Astrocyte (in vitro differentiated cells and primary cell): Measurements from ENCODE around the gene DUS4L.

Experiments used
- EZH2 ChIP-seq: IDR thresholded peaks from 2 replicates; pipeline ENCODE4 v1.6.1; 2012; ENCODE audit warnings: mild to moderate bottlenecking, low read length, inconsistent platforms; ENCODE audit not compliant: insufficient read depth
- TF ChIP-seq, protein P1 (sequence below): IDR thresholded peaks from 2 replicates; pipeline ENCODE4 v1.5.1; 2011; ENCODE audit warnings: low read depth, mild to moderate bottlenecking, inconsistent platforms, low read length, moderate library complexity; ENCODE audit not compliant: insufficient read depth

- TF ChIP-seq, protein P1, sequence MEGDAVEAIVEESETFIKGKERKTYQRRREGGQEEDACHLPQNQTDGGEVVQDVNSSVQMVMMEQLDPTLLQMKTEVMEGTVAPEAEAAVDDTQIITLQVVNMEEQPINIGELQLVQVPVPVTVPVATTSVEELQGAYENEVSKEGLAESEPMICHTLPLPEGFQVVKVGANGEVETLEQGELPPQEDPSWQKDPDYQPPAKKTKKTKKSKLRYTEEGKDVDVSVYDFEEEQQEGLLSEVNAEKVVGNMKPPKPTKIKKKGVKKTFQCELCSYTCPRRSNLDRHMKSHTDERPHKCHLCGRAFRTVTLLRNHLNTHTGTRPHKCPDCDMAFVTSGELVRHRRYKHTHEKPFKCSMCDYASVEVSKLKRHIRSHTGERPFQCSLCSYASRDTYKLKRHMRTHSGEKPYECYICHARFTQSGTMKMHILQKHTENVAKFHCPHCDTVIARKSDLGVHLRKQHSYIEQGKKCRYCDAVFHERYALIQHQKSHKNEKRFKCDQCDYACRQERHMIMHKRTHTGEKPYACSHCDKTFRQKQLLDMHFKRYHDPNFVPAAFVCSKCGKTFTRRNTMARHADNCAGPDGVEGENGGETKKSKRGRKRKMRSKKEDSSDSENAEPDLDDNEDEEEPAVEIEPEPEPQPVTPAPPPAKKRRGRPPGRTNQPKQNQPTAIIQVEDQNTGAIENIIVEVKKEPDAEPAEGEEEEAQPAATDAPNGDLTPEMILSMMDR = no peak
- no peak for TF ChIP-seq EZH2
These were observed 16.3 kb downstream of the DUS4L start, which contains the start of gene BCAP29 for GRCh38 chr7:107579885-107580715.
